Endothelial cell (in vitro differentiated cells): ENCODE data around the gene PUM1. TPM values are rescaled to one million over a fixed set of nuclear protein-coding genes. Genes with fewer than 3 reads are reported as not detected.
A peak's percentile ranks its signal among the peaks of the same experiment; 100 is the strongest.

ENCODE experiments used
- DNase-seq: peaks from one replicate; pipeline ENCODE4 v3.0.0; 2021; ENCODE audit warnings: low spot score
- H3K27ac Mint-ChIP-seq: one replicate; pipeline ENCODE4 v1.8.0; 2021; ENCODE audit warnings: mixed read lengths, inconsistent platforms; ENCODE audit not compliant: unreplicated experiment
- H3K27me3 Mint-ChIP-seq: one replicate; pipeline ENCODE4 v1.8.0; 2021; ENCODE audit warnings: mild to moderate bottlenecking, moderate library complexity, mixed read lengths, inconsistent platforms; ENCODE audit not compliant: unreplicated experiment
- H3K36me3 Mint-ChIP-seq: one replicate; pipeline ENCODE4 v1.8.0; 2021; ENCODE audit warnings: mild to moderate bottlenecking, low read depth, mixed read lengths, inconsistent platforms; ENCODE audit not compliant: unreplicated experiment
- H3K4me1 Mint-ChIP-seq: one replicate; pipeline ENCODE4 v1.8.0; 2021; ENCODE audit warnings: mild to moderate bottlenecking, mixed read lengths, inconsistent platforms; ENCODE audit not compliant: unreplicated experiment
- H3K4me3 Mint-ChIP-seq: one replicate; pipeline ENCODE4 v1.8.0; 2021; ENCODE audit warnings: mild to moderate bottlenecking, mixed read lengths, inconsistent platforms; ENCODE audit not compliant: unreplicated experiment
- H3K9me3 Mint-ChIP-seq: one replicate; pipeline ENCODE4 v1.8.0; 2021; ENCODE audit warnings: mixed read lengths, inconsistent platforms; ENCODE audit not compliant: unreplicated experiment
- CTCF ChIP-seq: fragments of 200-600 bp; sonication (generic); IDR thresholded peaks from one replicate; pipeline ENCODE4 v1.5.0; 2021; ENCODE audit warnings: antibody characterized with exemption; ENCODE audit not compliant: unreplicated experiment
- total RNA-seq: library from RNA; stranded (reverse); fragmentation: NEBNext Ultra II Directional; extraction: Animal tissue kit (Norgen Biotek cat#: 25700); gene quantifications from one replicate; pipeline ENCODE4 v1.2.1, GENCODE V29; 2021; ENCODE audit not compliant: unreplicated experiment

The PUM1 gene
- total RNA-seq, 1 donor from 2014 or later, result 135 TPM

DNA sequence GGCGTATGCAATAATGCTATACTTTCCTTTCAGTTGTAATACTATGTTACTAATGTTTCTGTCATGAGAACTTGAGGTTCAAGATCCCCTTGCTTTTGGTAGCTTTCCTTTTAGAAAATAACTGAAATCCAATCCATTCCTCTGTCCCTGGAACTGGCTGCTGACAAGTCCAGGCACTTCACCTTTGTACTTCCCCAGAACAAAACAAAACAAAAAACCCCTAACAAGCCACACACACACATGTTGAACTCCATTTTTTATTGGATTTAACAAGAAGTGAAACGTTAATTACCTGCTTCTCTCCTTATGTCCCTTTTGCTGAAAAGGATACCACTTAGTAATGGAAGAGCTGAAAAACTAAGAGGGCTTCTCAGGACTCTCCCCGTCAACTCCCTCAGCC, 130.9 kb downstream of the PUM1 start:
- Mint-ChIP-seq H3K36me3 (peaks cover 49% of the 10 kb centered on the region), H3K27ac (peak overlapping the region; percentile 77)

GRCh38 chr1:30933874-30934252, 131.7 kb downstream of the PUM1 start:
- Mint-ChIP-seq H3K36me3 (peaks cover 41% of the 10 kb centered on the region), H3K4me1 (no peaks in the 10 kb centered on the region), H3K9me3 (no peaks in the 10 kb centered on the region), H3K27ac (peak overlapping the region; percentile 70), H3K4me3 (peak overlapping the region; percentile 42), H3K27me3 (peaks cover 11% of the 10 kb centered on the region)
- no peak for TF ChIP-seq CTCF
- no peak for DNase-seq

More for the DNA sequence above, 130.9 kb downstream of the PUM1 start:
- peaks cover 11% of the 10 kb centered on the region for H3K27me3 Mint-ChIP-seq
- no peak for DNase-seq
- no peaks in the 10 kb centered on the region for H3K9me3 Mint-ChIP-seq
- H3K4me1 Mint-ChIP-seq, result no peaks in the 10 kb centered on the region
- no peak for TF ChIP-seq CTCF
- H3K4me3 Mint-ChIP-seq, result peak overlapping the region; percentile 17

DNA sequence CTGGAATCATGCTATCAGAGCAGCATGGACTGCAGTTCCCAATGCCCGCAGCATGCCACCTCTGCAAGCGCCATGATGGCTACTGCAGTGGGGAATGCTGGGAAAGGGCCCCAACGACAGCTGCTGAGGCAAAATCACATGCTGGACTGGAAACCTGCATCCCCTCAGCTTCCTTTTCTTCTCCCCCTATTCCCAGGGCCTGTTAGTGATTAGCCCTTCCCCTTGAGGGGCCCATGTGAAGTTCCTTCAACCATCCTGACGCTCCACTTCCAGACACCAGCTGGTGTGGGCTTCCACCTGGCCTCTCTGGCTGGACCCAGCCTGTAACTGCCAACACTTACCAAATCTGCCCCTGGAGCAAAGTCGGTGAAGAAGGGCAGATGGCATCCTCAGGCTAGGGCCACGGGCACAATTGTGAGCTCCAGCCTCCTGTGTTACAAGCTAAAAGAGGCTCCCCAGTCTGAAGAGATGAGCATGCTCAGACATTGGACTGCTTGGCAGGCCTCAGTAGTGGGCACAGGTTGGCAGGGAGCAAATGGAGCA, 134.8 kb downstream of the PUM1 start:
- TF ChIP-seq CTCF, result no peak
- Mint-ChIP-seq H3K27ac (peak overlapping the region; percentile 44), H3K4me3 (peak overlapping the region; percentile 72), H3K9me3 (no peaks in the 10 kb centered on the region), H3K4me1 (no peaks in the 10 kb centered on the region), H3K27me3 (peaks cover 11% of the 10 kb centered on the region), H3K36me3 (peaks cover 27% of the 10 kb centered on the region)
- no peak for DNase-seq

- no peaks in the 10 kb centered on the region for H3K4me1 Mint-ChIP-seq
- peaks cover 11% of the 10 kb centered on the region for H3K27me3 Mint-ChIP-seq
- H3K27ac Mint-ChIP-seq, result no peak overlapping the region
- no peak for DNase-seq
- H3K36me3 Mint-ChIP-seq, result peaks cover 23% of the 10 kb centered on the region
- no peak overlapping the region for H3K4me3 Mint-ChIP-seq
- no peak for TF ChIP-seq CTCF
- no peaks in the 10 kb centered on the region for H3K9me3 Mint-ChIP-seq
These were observed 135.5 kb downstream of the PUM1 start for GRCh38 chr1:30929944-30930525.

DNA sequence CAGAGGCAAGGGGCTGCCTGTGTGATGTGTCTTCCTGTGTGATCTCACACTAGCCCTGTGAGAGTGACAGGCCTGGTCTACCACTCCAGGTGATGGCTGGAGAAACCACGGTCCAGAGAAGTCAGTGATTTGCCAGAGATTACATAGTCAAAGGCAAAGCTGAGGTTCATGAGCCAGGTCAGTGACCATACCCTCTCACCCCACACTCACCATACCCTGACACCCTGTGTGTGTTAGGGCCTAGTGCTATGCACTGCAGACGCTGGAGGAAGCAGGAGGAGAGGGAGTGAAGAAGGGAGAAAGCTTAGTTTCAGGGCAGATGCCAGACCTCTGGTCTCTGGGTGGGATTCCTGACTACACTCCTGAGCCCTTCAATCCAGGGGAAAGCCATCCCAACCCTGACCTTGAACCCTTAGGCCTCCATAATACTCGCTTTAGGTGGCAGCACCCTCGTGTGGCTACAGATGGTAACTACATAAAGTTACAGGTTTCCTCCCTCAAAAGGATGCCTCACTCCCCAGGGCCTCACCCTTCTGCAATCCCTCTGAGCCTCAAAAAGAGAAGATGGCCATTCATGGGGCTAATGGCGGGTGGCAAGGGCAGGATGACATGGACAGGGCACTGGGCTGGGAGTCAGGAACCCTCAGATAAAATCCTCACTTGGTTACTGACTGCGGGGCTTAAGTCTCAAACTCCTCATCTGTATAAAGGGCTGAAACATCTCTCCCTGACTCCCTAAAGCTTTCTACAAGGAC, 136.2 kb downstream of the PUM1 start:
- peak; percentile 73 for TF ChIP-seq CTCF
- peaks cover 7% of the 10 kb centered on the region for H3K27me3 Mint-ChIP-seq

More for the DNA sequence above, 136.2 kb downstream of the PUM1 start:
- H3K27ac Mint-ChIP-seq, result no peak overlapping the region
- DNase-seq, result peak; percentile 63
- H3K9me3 Mint-ChIP-seq, result no peaks in the 10 kb centered on the region
- no peaks in the 10 kb centered on the region for H3K4me1 Mint-ChIP-seq
- no peak overlapping the region for H3K4me3 Mint-ChIP-seq
- H3K36me3 Mint-ChIP-seq, result peaks cover 17% of the 10 kb centered on the region
